Ovary (tissue), 9 donors: ENCODE data around the gene ARHGAP29. TPM values are rescaled to one million over a fixed set of nuclear protein-coding genes. Genes with fewer than 3 reads are reported as not detected.

Source experiments
- DNase-seq, 5 donors: peaks; one replicate each; pipeline ENCODE4 v3.0.0-alpha.2; 2019 to 2020
- H3K27ac ChIP-seq, 2 donors: fragments of 200-600 bp; one replicate each; pipeline versions ENCODE4 v1.5.1 to v1.8.0; 2019 to 2022
- H3K27me3 ChIP-seq: fragments of 200-600 bp; one replicate; pipeline ENCODE4 v1.8.0; 2022
- H3K36me3 ChIP-seq: fragments of 200-600 bp; sonication (generic); one replicate; pipeline ENCODE4 v1.5.1; 2019
- H3K4me1 ChIP-seq: one replicate; pipeline ENCODE4 v1.8.1; 2013; ENCODE audit warnings: mild to moderate bottlenecking, moderate library complexity; ENCODE audit not compliant: insufficient read depth
- H3K4me3 ChIP-seq: fragments of 200-600 bp; sonication (generic); one replicate; pipeline ENCODE4 v1.5.1; 2017
- H3K9me3 ChIP-seq, 2 donors: fragments of 200-600 bp in 1 of 2; sonication (generic) in 1 of 2; one replicate each; pipeline versions ENCODE4 v1.5.1 to v1.8.1; 2013 to 2019; ENCODE audit warnings: mild to moderate bottlenecking in 1 of 2, moderate library complexity in 1 of 2
- EP300 ChIP-seq: sonication (generic); formaldehyde crosslinking; IDR thresholded peaks from one replicate; pipeline ENCODE4 v1.6.1; 2017; ENCODE audit warnings: antibody characterized with exemption
- POLR2A ChIP-seq: fragments of 450-650 bp; IDR thresholded peaks from one replicate; pipeline ENCODE4 v1.6.1; 2017; ENCODE audit warnings: antibody characterized with exemption, mild to moderate bottlenecking, moderate library complexity
- WGBS, 3 donors: extraction: QIAGEN DNeasy Blood & Tissue Kit in 1 of 3; methylation state at CpG; one replicate each; pipeline versions ENCODE4 v1.1.5 to v1.1.7; 2013 to 2017; 5-methylcytosine and 5-hydroxymethylcytosine counted together
- intact Hi-C, 4 donors: fragments of 100-400 bp; cut with DNase I; formaldehyde crosslinking; loops; one replicate each; pipeline versions ENCODE4 v1.11.0 to v1.15.1; 2022 to 2023
- polyA plus RNA-seq, 2 donors: library from polyadenylated mRNA; stranded (reverse); fragments of 200-250 nt in 1 of 2; fragments of 350-450 nt in 1 of 2; fragmentation: Illumina TruSeq in 1 of 2; extraction: RNeasy Lipid Tissue Mini Kit (QIAGEN cat#74804) in 1 of 2; gene quantifications; one replicate each; pipeline ENCODE4 v1.2.3, GENCODE V29; 2013 to 2014
- total RNA-seq, 7 donors: library from RNA; depleted of rRNA in 2 of 7; stranded (reverse); fragments of >200 nt in 2 of 7; fragmentation: NEBNext Ultra II Directional in 3 of 7; extraction: Animal tissue kit (Norgen Biotek cat#: 25700) in 3 of 7; gene quantifications; one replicate each; pipeline versions ENCODE4 v1.1.0 to v1.2.4, GENCODE V29; 2016 to 2023
- TF ChIP-seq, protein P1 (sequence below), 3 donors: fragments of 450-650 bp in 2 of 3; fragments of 200-600 bp in 1 of 3; IDR thresholded peaks; one replicate each; pipeline versions ENCODE4 v1.5.1 to v1.8.0; 2016 to 2022; ENCODE audit warnings: antibody characterized with exemption in 3 of 3, mild to moderate bottlenecking in 1 of 3
- donor health status: DM: no; HTN: no; CAD: no; lungs with moderate emphysema.
- donor health status: DM: no; HTN: no; CAD: no.
- donor health status: Bipolar disorder and iron deficiency.
- donor health status: DM: yes; HTN: yes; CAD: no.
- donor health status: DM: no; HTN: no; CAD: no.
- donor health status: DM: yes; HTN: yes; CAD: no.

The ARHGAP29 gene
- total and polyA plus RNA-seq, 9 donors, result 7.9 to 51.0 (median 20.3) TPM

- DNase-seq, result no peak
- WGBS, 3 donors, result 92 to 95% (median 95%) methylated on average over 11 of the region's 11 CpGs
- no peak overlapping the region for H3K27ac ChIP-seq
- no peaks in the 10 kb centered on the region for H3K27me3 ChIP-seq
- no peaks in the 10 kb centered on the region for H3K9me3 ChIP-seq
- H3K4me1 ChIP-seq, result peaks cover 5% of the 10 kb centered on the region
- TF ChIP-seq POLR2A (no peak), EP300 (no peak)
- TF ChIP-seq, protein P1, sequence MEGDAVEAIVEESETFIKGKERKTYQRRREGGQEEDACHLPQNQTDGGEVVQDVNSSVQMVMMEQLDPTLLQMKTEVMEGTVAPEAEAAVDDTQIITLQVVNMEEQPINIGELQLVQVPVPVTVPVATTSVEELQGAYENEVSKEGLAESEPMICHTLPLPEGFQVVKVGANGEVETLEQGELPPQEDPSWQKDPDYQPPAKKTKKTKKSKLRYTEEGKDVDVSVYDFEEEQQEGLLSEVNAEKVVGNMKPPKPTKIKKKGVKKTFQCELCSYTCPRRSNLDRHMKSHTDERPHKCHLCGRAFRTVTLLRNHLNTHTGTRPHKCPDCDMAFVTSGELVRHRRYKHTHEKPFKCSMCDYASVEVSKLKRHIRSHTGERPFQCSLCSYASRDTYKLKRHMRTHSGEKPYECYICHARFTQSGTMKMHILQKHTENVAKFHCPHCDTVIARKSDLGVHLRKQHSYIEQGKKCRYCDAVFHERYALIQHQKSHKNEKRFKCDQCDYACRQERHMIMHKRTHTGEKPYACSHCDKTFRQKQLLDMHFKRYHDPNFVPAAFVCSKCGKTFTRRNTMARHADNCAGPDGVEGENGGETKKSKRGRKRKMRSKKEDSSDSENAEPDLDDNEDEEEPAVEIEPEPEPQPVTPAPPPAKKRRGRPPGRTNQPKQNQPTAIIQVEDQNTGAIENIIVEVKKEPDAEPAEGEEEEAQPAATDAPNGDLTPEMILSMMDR (IDR thresholded peaks at IDR 0.05), result no peak
- intact Hi-C loops, result loop anchor here in 1 of 4 donors (5.0 to 10.0 kb wide), 2 partner anchors 76 to 187 kb away; no protein-coding TSS in a partner anchor
- H3K4me3 ChIP-seq, result no peak overlapping the region
- no peaks in the 10 kb centered on the region for H3K36me3 ChIP-seq
These were observed 11.7 kb upstream of the ARHGAP29 start for GRCh38 chr1:94248956-94249688.

DNA sequence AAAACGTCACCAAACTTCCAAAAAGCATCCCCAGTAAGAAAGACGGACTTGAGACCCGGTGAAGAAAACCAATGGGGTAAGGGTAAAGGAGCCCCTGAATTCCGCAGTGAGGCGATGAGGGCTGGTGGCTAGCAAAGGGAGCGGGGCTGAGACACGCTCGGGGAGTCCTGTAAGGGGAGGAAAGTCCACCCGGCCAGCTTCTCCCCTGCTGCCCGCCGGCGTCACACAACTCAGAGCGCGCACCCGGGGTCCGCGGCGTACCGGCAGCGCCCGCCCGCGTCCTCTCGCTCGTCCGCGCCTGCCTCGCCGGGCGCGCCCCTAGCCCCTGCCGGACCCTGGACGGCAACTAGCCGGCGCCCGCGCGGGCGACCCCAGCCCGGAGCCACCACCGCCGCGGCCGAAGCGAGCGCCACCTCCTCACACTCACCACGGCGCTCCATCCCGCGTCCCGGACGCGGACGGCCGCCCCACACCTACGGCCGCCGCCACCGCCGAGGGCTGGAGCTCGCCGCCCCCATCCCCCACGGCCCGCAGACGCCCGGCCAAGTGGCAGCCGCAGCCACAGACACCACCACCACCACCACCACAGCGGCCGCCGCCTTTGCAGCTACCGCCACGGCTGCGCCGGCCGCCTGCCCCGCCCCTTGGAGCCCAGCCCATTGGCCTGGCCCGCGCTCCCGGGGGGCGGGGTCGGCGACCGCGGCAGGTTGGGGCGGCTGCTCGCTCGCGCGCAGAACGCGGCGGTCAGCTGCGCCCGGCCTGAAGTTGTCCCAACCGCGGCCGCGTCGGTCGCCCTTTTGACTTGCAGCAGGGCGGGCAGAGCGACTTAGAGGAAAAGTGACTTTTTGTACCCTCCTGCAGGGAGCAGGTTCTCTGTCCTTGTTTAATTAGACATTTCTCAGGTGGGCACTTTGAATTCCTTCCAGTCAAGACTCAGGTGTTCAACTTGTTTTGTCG is 10.0 kb upstream of the ARHGAP29 start:
- intact Hi-C loops, result loop anchor here in 1 of 4 donors (5.0 to 10.0 kb wide), 2 partner anchors 77 to 185 kb away; no protein-coding TSS in a partner anchor
- H3K4me1 ChIP-seq, result peaks cover 5% of the 10 kb centered on the region
- TF ChIP-seq POLR2A (peak; percentile 41), EP300 (no peak)
- no peaks in the 10 kb centered on the region for H3K36me3 ChIP-seq
- peak overlapping the region; percentile 23 to 60 for H3K27ac ChIP-seq
- H3K27me3 ChIP-seq, result no peaks in the 10 kb centered on the region
- H3K9me3 ChIP-seq, result no peaks in the 10 kb centered on the region
- H3K4me3 ChIP-seq, result peak overlapping the region; percentile 49
- 1% methylated on average over 52 to 103 of the region's 103 CpGs for WGBS, 3 donors
- DNase-seq, result peak; percentile 66 to 82 (median 71)

- Histone ChIP-seq H3K4me1 (peaks cover 5% of the 10 kb centered on the region), H3K27ac (peak overlapping the region in 1 of 2 donors; percentile 60), H3K4me3 (peak overlapping the region; percentile 49), H3K27me3 (no peaks in the 10 kb centered on the region), H3K36me3 (no peaks in the 10 kb centered on the region), H3K9me3 (no peaks in the 10 kb centered on the region)
- intact Hi-C loops, result loop anchor here in 1 of 4 donors (5.0 to 10.0 kb wide), 2 partner anchors 78 to 184 kb away; no protein-coding TSS in a partner anchor
- TF ChIP-seq POLR2A (no peak), EP300 (no peak)
- TF ChIP-seq, protein P1 (IDR thresholded peaks at IDR 0.05), result no peak
- 6 to 9% (median 8%) methylated on average over 11 of the region's 11 CpGs for WGBS, 3 donors
- no peak for DNase-seq
These were observed 9.3 kb upstream of the ARHGAP29 start for GRCh38 chr1:94246692-94247137.

DNA sequence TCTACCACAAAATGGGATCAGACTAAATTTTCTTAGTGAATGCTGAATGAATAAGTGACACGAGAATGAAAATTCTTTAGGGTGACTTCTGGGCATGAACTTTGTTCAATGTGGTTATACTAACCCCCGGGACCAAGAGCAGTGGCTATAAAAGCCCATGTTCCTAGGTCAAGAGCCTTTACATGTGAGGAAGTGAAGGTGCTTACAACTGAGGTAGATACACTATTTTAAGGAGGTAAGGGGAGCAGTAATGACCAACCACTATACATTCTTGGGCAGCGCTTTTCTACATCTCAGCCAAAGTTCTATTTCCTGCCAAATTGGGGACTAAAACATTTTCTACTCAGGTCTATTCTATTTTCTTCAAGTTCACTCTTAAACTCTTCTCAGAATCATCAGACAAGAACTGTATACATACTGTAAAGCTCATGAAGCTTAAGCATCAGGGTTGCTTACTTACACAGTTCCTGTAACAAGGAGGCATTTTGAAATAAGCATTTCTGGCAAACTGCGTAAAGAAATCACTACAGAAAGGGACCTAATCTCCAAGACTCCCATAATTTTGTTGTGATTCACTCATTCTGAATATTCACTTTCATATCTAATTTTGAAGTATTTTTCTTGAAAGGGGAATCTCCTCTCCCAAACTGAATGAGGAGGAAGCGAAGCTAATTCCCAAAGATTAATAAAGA is 8.5 kb upstream of the ARHGAP29 start:
- TF ChIP-seq EP300 (no peak), POLR2A (no peak)
- TF ChIP-seq, protein P1 (IDR thresholded peaks at IDR 0.05), result no peak
- Histone ChIP-seq H3K27ac (no peak overlapping the region), H3K36me3 (no peaks in the 10 kb centered on the region), H3K4me3 (no peak overlapping the region), H3K27me3 (no peaks in the 10 kb centered on the region), H3K9me3 (no peaks in the 10 kb centered on the region), H3K4me1 (peaks cover 5% of the 10 kb centered on the region)
- no peak for DNase-seq
- intact Hi-C loops, result loop anchor here in 1 of 4 donors (5.0 to 10.0 kb wide), 2 partner anchors 79 to 184 kb away; no protein-coding TSS in a partner anchor
- WGBS, 3 donors, result 77 to 84% (median 80%) methylated on average over 5 of the region's 5 CpGs
